Prostate gland (tissue), 2 donors: ENCODE measurements around the gene VDR.

Source experiments
- POLR2A ChIP-seq: fragments of 450-650 bp; IDR thresholded peaks from one replicate; pipeline ENCODE4 v1.6.1; 2016; ENCODE audit warnings: antibody characterized with exemption, mild to moderate bottlenecking
- POLR2AphosphoS5 ChIP-seq: sonication (generic); formaldehyde crosslinking; IDR thresholded peaks from one replicate; pipeline ENCODE4 v1.6.1; 2017; ENCODE audit warnings: antibody characterized with exemption
- TF ChIP-seq, protein P1 (sequence below), 4 experiments: fragments of 200-600 bp in 2 of 4; fragments of 450-650 bp in 2 of 4; sonication (generic) in 2 of 4; IDR thresholded peaks; 1 replicate in 3 of 4; 2 replicates in 1 of 4; pipeline ENCODE4 v1.5.1; 2016 to 2019; ENCODE audit warnings: antibody characterized with exemption in 4 of 4, mild to moderate bottlenecking in 2 of 4, moderate library complexity in 2 of 4

DNA sequence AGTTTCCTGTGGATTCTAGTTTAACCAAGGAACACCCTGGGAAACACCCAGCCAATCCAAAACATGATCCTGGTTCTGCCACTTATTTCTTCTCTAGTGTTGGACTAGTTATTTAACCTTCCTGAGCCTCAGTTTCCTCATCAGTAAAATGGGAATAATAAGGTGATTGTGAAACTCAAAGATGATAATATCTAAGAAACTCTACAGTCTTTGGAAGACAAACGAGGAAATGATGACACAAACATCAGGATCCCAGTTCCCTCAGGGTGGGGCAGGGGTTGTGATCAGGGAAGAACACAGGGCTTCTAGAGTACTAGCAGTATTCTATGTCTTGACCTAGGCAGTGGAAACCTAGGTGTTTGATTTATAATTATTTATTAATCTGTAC, 40.5 kb upstream of the VDR start:
- TF ChIP-seq POLR2AphosphoS5, result no peak
- TF ChIP-seq POLR2A, result no peak
- TF ChIP-seq, protein P1, sequence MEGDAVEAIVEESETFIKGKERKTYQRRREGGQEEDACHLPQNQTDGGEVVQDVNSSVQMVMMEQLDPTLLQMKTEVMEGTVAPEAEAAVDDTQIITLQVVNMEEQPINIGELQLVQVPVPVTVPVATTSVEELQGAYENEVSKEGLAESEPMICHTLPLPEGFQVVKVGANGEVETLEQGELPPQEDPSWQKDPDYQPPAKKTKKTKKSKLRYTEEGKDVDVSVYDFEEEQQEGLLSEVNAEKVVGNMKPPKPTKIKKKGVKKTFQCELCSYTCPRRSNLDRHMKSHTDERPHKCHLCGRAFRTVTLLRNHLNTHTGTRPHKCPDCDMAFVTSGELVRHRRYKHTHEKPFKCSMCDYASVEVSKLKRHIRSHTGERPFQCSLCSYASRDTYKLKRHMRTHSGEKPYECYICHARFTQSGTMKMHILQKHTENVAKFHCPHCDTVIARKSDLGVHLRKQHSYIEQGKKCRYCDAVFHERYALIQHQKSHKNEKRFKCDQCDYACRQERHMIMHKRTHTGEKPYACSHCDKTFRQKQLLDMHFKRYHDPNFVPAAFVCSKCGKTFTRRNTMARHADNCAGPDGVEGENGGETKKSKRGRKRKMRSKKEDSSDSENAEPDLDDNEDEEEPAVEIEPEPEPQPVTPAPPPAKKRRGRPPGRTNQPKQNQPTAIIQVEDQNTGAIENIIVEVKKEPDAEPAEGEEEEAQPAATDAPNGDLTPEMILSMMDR (IDR thresholded peaks at IDR 0.05), result no peak
